K562 (cell line): ENCODE results near the gene VBP1. TPM values are rescaled to one million over a fixed set of nuclear protein-coding genes. Genes with fewer than 3 reads are reported as not detected.

ENCODE experiments used
- ATAC-seq: fragments of 200-7000 bp; cut with Tn5 transposase; 3 replicates; pipeline ENCODE4 v1.9.1; 2020; ENCODE audit warnings: moderate library complexity
- BruUV-seq: library from RNA; stranded (reverse); fragments of 400-500 nt; replicated peaks from 2 replicates; lab custom pipeline; 2021; lab: Mats Ljungman, UMichigan
- CTCF ChIA-PET: fragments of 300-600 bp; formaldehyde crosslinking; extraction: SDS; loops from one replicate; lab custom pipeline; 2021; ENCODE audit warnings: low intra/inter-chr PET ratio; lab: Yijun Ruan, JAX
- POLR2A ChIA-PET: fragments of 300-600, 350-650 bp; sonication (Branson Sonifier 250); formaldehyde crosslinking; extraction: SDS; loops from one replicate; lab custom pipeline; 2021; ENCODE audit warnings: antibody characterized with exemption, inconsistent platforms; lab: Yijun Ruan, JAX
- DNase-seq, 4 experiments: peaks; one replicate each; pipeline versions ENCODE4 v3.0.0 to v3.0.0-alpha.2; 2011 to 2018; ENCODE audit warnings: low spot score in 3 of 4, mixed read lengths in 3 of 4; ENCODE audit errors: extremely low read depth in 1 of 4
- FAIRE-seq: peaks from 2 replicates; lab custom pipeline; 2011; peaks lifted over from hg19 to GRCh38; lab: Jason Lieb, UNC
- H2AFZ ChIP-seq: 2 replicates; pipeline ENCODE4 v1.6.0; 2011; ENCODE audit warnings: low read depth, low read length, control low read depth, inconsistent platforms
- H3K27ac ChIP-seq: fragments of 200-600 bp; 3 replicates; pipeline ENCODE4 v1.8.0; 2011; ENCODE audit warnings: low read depth, mild to moderate bottlenecking, control low read depth, inconsistent platforms, low read length, moderate library complexity, mixed read lengths; ENCODE audit errors: extremely low read depth
- H3K27me3 ChIP-seq, 2 experiments: fragments of 300-600 bp in 1 of 2; 2 replicates in 1 of 2; 3 replicates in 1 of 2; pipeline versions ENCODE4 v1.6.0 to v1.8.0; 2011; ENCODE audit warnings: inconsistent platforms in 2 of 2, low read length in 2 of 2, mild to moderate bottlenecking in 1 of 2, mixed read lengths in 1 of 2, moderate library complexity in 1 of 2; ENCODE audit not compliant: control insufficient read depth in 2 of 2, insufficient read depth in 2 of 2
- H3K36me3 ChIP-seq: fragments of 300-600 bp; 3 replicates; pipeline ENCODE4 v1.8.0; 2011; ENCODE audit warnings: mild to moderate bottlenecking, low read length, inconsistent platforms; ENCODE audit not compliant: control insufficient read depth, insufficient read depth
- H3K4me1 ChIP-seq, 2 experiments: fragments of 200-600 bp in 1 of 2; replicated peaks in 1 of 2; 2 replicates in 1 of 2; 3 replicates in 1 of 2; pipeline versions ENCODE4 v1.5.1 to v1.8.0; 2011; ENCODE audit warnings: inconsistent platforms in 2 of 2, low read length in 2 of 2, mild to moderate bottlenecking in 1 of 2, mixed read lengths in 1 of 2, moderate library complexity in 1 of 2; ENCODE audit not compliant: control insufficient read depth in 2 of 2, insufficient read depth in 2 of 2
- H3K4me2 ChIP-seq: 2 replicates; pipeline ENCODE4 v1.6.1; 2011; ENCODE audit warnings: low read length, control low read depth, inconsistent platforms, mixed read lengths; ENCODE audit not compliant: insufficient read depth
- H3K4me3 ChIP-seq: fragments of 200-600 bp; sonication (generic), shearing (Covaris generic); 2 replicates; pipeline ENCODE4 v1.5.1; 2016; ENCODE audit warnings: control low read depth, inconsistent platforms
- H3K79me2 ChIP-seq: fragments of 200-600 bp; 3 replicates; pipeline ENCODE4 v1.8.0; 2011; ENCODE audit warnings: low read length, inconsistent platforms; ENCODE audit not compliant: control insufficient read depth, insufficient read depth
- H3K9ac ChIP-seq, 2 experiments: 2 replicates each; pipeline versions ENCODE4 v1.6.0 to v1.6.1; 2011; ENCODE audit warnings: low read depth in 2 of 2, low read length in 2 of 2, control low read depth in 1 of 2, inconsistent platforms in 1 of 2, mild to moderate bottlenecking in 1 of 2, mixed read lengths in 1 of 2; ENCODE audit not compliant: insufficient read depth in 1 of 2
- H3K9me1 ChIP-seq: one replicate; pipeline ENCODE4 v1.6.0; 2011; ENCODE audit warnings: inconsistent platforms, mild to moderate bottlenecking, low read length, moderate library complexity; ENCODE audit not compliant: control insufficient read depth, insufficient read depth
- H3K9me3 ChIP-seq: replicated peaks from 2 replicates; pipeline ENCODE4 v1.5.1; 2011; ENCODE audit warnings: low read depth, low read length, inconsistent platforms; ENCODE audit not compliant: control insufficient read depth, insufficient read depth
- H4K20me1 ChIP-seq: replicated peaks from 2 replicates; pipeline ENCODE4 v1.6.1; 2011; ENCODE audit warnings: low read length, inconsistent platforms, mixed read lengths; ENCODE audit not compliant: control insufficient read depth, insufficient read depth
- ARID3A ChIP-seq: IDR thresholded peaks from 2 replicates; pipeline ENCODE4 v1.6.1; 2012; ENCODE audit warnings: low read depth, low read length, improper control_type of control experiment, borderline replicate concordance
- CBX3 ChIP-seq, 2 experiments: IDR thresholded peaks; 1 replicate in 1 of 2; 2 replicates in 1 of 2; pipeline ENCODE4 v1.6.1; 2012; ENCODE audit warnings: inconsistent platforms in 2 of 2, low read length in 2 of 2, borderline replicate concordance in 1 of 2, control low read depth in 1 of 2
- FOSL1 ChIP-seq: fragments of 200-800 bp; sonication (Bioruptor generic); conservative IDR thresholded peaks from 2 replicates; pipeline ENCODE4 v1.6.1; 2016; ENCODE audit warnings: missing genetic modification characterization, missing compliant biosample characterization
- FOXJ3 ChIP-seq: sonication (generic); formaldehyde crosslinking; IDR thresholded peaks from 2 replicates; pipeline ENCODE4 v1.4.0; 2020; ENCODE audit warnings: mild to moderate bottlenecking, missing genetic modification reagents
- HMGN3 ChIP-seq: IDR thresholded peaks from 2 replicates; pipeline ENCODE4 v1.6.1; 2011; ENCODE audit warnings: borderline replicate concordance, low read depth, mild to moderate bottlenecking, mixed read lengths, low read length; ENCODE audit not compliant: insufficient read length; ENCODE audit errors: extremely low read depth
- KLF1 ChIP-seq: fragments of 450-650 bp; IDR thresholded peaks from 2 replicates; pipeline ENCODE4 v1.6.1; 2016; ENCODE audit warnings: missing genetic modification characterization, missing compliant biosample characterization
- MAFG ChIP-seq: fragments of 450-650 bp; conservative IDR thresholded peaks from 2 replicates; pipeline ENCODE4 v1.6.1; 2016; ENCODE audit warnings: missing genetic modification characterization, missing compliant biosample characterization
- MCM7 ChIP-seq, 2 experiments: fragments of 450-650 bp; IDR thresholded peaks; 2 replicates each; pipeline ENCODE4 v1.6.1; 2016 to 2018
- MITF ChIP-seq: IDR thresholded peaks from 2 replicates; pipeline ENCODE4 v1.6.1; 2014; ENCODE audit warnings: antibody characterized with exemption
- SIN3A ChIP-seq, 2 experiments: fragments of 150-350 bp in 1 of 2; IDR thresholded peaks; 2 replicates each; pipeline ENCODE4 v1.6.1; 2011 to 2016; ENCODE audit warnings: borderline replicate concordance in 2 of 2, low read depth in 2 of 2, low read length in 2 of 2, mild to moderate bottlenecking in 2 of 2, moderate library complexity in 2 of 2; ENCODE audit not compliant: control insufficient read depth in 1 of 2
- SIN3B ChIP-seq: fragments of 450-650 bp; IDR thresholded peaks from 2 replicates; pipeline ENCODE4 v1.6.1; 2017; ENCODE audit warnings: low read depth, mild to moderate bottlenecking, moderate library complexity
- SPI1 ChIP-seq: IDR thresholded peaks from 2 replicates; pipeline ENCODE4 v1.6.1; 2011; ENCODE audit warnings: low read depth, low read length, control low read depth, borderline replicate concordance
- SREBF2 ChIP-seq: sonication (generic); formaldehyde crosslinking; IDR thresholded peaks from 2 replicates; pipeline ENCODE4 v1.4.0; 2020; ENCODE audit warnings: mild to moderate bottlenecking, missing genetic modification reagents
- TCF15 ChIP-seq: fragments of 250-450 bp; sonication (Bioruptor Pico); IDR thresholded peaks from 2 replicates; pipeline ENCODE4 v1.8.0; 2022; ENCODE audit warnings: moderate library complexity, mild to moderate bottlenecking, inconsistent platforms
- TEAD4 ChIP-seq, 2 experiments: sonication (generic) in 1 of 2; formaldehyde crosslinking in 1 of 2; IDR thresholded peaks; 2 replicates each; pipeline versions ENCODE4 v1.6.1 to v1.8.0; 2012 to 2022; ENCODE audit warnings: borderline replicate concordance in 1 of 2, inconsistent platforms in 1 of 2, low read length in 1 of 2, mild to moderate bottlenecking in 1 of 2, missing genetic modification reagents in 1 of 2
- TRIM24 ChIP-seq, 2 experiments: fragments of 450-650 bp; IDR thresholded peaks; 2 replicates each; pipeline ENCODE4 v1.6.1; 2016
- TRIM28 ChIP-seq: fragments of 450-650 bp; IDR thresholded peaks from 2 replicates; pipeline ENCODE4 v1.6.1; 2017
- ZBTB8A ChIP-seq: fragments of 450-650 bp; IDR thresholded peaks from 2 replicates; pipeline ENCODE4 v1.6.1; 2018; ENCODE audit warnings: mild to moderate bottlenecking, moderate library complexity; ENCODE audit not compliant: partially characterized antibody
- ZNF282 ChIP-seq: sonication (generic); formaldehyde crosslinking; IDR thresholded peaks from 2 replicates; pipeline ENCODE4 v1.8.1; 2023; ENCODE audit warnings: missing genetic modification reagents
- ZNF445 ChIP-seq: fragments of 250-450 bp; sonication (Bioruptor Pico); IDR thresholded peaks from 2 replicates; pipeline ENCODE4 v1.4.0; 2020; ENCODE audit warnings: low read depth, mild to moderate bottlenecking, moderate library complexity
- ZNF75A ChIP-seq: fragments of 450-650 bp; formaldehyde crosslinking; IDR thresholded peaks from 2 replicates; pipeline ENCODE4 v1.4.0; 2020; ENCODE audit warnings: mild to moderate bottlenecking
- WGBS: fragments of 100-300 bp; shearing (Covaris generic); methylation state at CpG from one replicate; pipeline ENCODE4 v1.1.6; 2016; ENCODE audit warnings: low coverage, mixed read lengths; ENCODE audit not compliant: insufficient coverage; ENCODE audit errors: missing lambda C conversion rate; 5-methylcytosine and 5-hydroxymethylcytosine counted together
- in situ Hi-C: fragments of 300-500 bp; cut with MboI; formaldehyde crosslinking; loops from 4 replicates; pipeline ENCODE4 v1.15.0; 2018; ENCODE audit warnings: inconsistent platforms, mixed read lengths
- intact Hi-C: fragments of 100-400 bp; cut with micrococcal nuclease; formaldehyde crosslinking; loops from 2 replicates; pipeline ENCODE4 v1.14.2; 2022
- polyA plus RNA-seq, 8 experiments: library from polyadenylated mRNA; depleted of rRNA in 4 of 8; stranded (reverse) in 5 of 8; unstranded in 3 of 8; fragments of >200 nt; fragmentation: Nextera tagmentation in 2 of 8; fragmentation: Illumina TruSeq in 1 of 8; extraction: Ambion mirVana in 2 of 8; extraction: Trizol in 1 of 8; gene quantifications; 2 replicates each; pipeline versions ENCODE4 v1.2.1 to v1.2.3, GENCODE V29; 2011 to 2014; ENCODE audit warnings: inconsistent platforms in 1 of 8, missing spikeins in 1 of 8
- total RNA-seq, 7 experiments: library from RNA; depleted of rRNA in 6 of 7; stranded (reverse); fragments of >200 nt in 6 of 7; fragmentation: Illumina TruSeq in 2 of 7; extraction: Trizol in 2 of 7; gene quantifications; 2 replicates each; pipeline versions ENCODE4 v1.2.1 to v1.2.3, GENCODE V29; 2011 to 2021; ENCODE audit warnings: low replicate concordance in 1 of 7

The VBP1 gene
- total and polyA plus RNA-seq, 9 of the 15 experiments (the other 6 are each of a cell fraction or from before 2014, with no cell fraction given) = 83.2 to 263 (median 151) TPM

GRCh38 chrX:155270969-155271368 is 54.7 kb downstream of the VBP1 start:
- Histone ChIP-seq H3K4me3 (no peak overlapping the region), H3K79me2 (no peaks in the 10 kb centered on the region), H3K27me3 (no peaks in the 10 kb centered on the region), H3K9ac (no peak overlapping the region), H3K4me1 (no peaks in the 10 kb centered on the region), H3K4me2 (no peak overlapping the region), H3K9me1 (no peaks in the 10 kb centered on the region), H3K36me3 (peaks cover 4% of the 10 kb centered on the region; the same call in 1 of the 3 replicates), H2AFZ (no peak overlapping the region), H3K9me3 (no peaks in the 10 kb centered on the region; the same call in 1 of the 2 replicates), H4K20me1 (no peaks in the 10 kb centered on the region), H3K27ac (no peak overlapping the region)
- FAIRE-seq (no peak), DNase-seq (no peak), ATAC-seq (no peak)
- ChIA-PET CTCF (no interaction called here), POLR2A (no interaction called here)
- intact Hi-C loops (no loop called here), in situ Hi-C loops (no loop called here)
- WGBS = 100% methylated on average over 1 of the region's 1 CpG
- BruUV-seq = no TSS peak
- TF ChIP-seq SREBF2 (no peak), TRIM24 (IDR thresholded peaks at IDR 0.05) (peak; percentile 18 to 62; a peak in 1 of 4 replicates), TCF15 (CRISPR knock-in tag) (no peak), MITF (no peak), SIN3B (no peak), SIN3A (IDR thresholded peaks at IDR 0.05; ENCODE audit: borderline replicate concordance in 2 of 2, control insufficient read depth in 1 of 2, low read depth in 2 of 2, low read length in 2 of 2) (no peak), HMGN3 (no peak), ZNF445 (CRISPR knock-in tag) (no peak), TRIM28 (peak; percentile 86), CBX3 (IDR thresholded peaks at IDR 0.05; ENCODE audit: borderline replicate concordance in 1 of 2, low read length in 2 of 2) (peak in 1 of 2 experiments; percentile 81; a peak in 2 of 3 replicates), FOSL1 (tag) (no peak), ARID3A (no peak), MCM7 (IDR thresholded peaks at IDR 0.05) (no peak), ZBTB8A (no peak), TEAD4 (IDR thresholded peaks at IDR 0.05; ENCODE audit: low read length) (no peak), TEAD4 (CRISPR knock-in tag; IDR thresholded peaks at IDR 0.05; ENCODE audit: borderline replicate concordance) (no peak), ZNF282 (CRISPR knock-in tag) (no peak), FOXJ3 (CRISPR knock-in tag) (no peak), MAFG (0 out of 2 replicates have a peak, but pooled peaks have one; percentile 34), SPI1 (no peak), KLF1 (tag) (no peak), ZNF75A (CRISPR knock-in tag) (peak; percentile 79; the same call in 1 of the 2 replicates)
